ENCODE data around the gene SMS. TPM values are rescaled to one million over a fixed set of nuclear protein-coding genes. Genes with fewer than 3 reads are reported as not detected.

The SMS gene
- total and polyA plus RNA-seq, 2 of the 13 experiments (the other 11 are each of a cell fraction or from before 2014, with no cell fraction given): 40.5 to 91.9 TPM

DNA sequence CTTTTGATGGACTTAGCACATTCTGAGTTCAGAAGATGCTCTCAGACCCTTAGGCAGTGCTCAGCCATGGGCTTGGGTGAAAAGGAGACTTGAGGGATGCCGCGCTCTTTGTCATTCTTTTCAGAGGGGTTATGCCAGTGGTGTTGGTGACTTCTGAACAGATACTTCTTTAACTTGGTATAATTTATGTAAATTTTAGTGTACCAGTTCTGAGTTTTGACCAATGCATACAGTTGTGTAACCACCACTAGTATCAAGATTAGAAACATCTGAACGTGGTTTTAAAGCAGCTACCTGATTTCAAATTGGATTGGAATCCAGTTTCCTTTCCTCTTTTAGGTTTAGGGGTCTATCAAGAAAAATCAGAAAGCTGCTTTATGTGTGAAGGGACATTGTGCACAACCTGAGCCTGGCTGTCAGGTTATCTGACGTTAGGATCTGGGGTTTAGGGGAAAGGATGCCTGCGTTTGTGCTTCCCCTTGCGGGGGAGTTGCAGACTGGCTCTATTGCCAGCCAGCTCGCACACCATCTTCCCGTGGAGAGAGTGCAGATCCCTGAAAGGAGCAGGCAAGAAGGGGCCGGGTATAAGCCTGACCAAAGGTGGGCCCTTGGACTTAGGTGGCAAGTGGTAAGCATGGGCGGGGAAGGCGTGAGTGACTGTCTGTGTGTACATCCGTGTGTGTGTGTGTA is 19.0 kb downstream of the SMS start (continued):
- TF ChIP-seq, protein P1, sequence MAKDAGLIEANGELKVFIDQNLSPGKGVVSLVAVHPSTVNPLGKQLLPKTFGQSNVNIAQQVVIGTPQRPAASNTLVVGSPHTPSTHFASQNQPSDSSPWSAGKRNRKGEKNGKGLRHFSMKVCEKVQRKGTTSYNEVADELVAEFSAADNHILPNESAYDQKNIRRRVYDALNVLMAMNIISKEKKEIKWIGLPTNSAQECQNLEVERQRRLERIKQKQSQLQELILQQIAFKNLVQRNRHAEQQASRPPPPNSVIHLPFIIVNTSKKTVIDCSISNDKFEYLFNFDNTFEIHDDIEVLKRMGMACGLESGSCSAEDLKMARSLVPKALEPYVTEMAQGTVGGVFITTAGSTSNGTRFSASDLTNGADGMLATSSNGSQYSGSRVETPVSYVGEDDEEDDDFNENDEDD (CRISPR knock-in tag; IDR thresholded peaks at IDR 0.05; ENCODE audit: borderline replicate concordance): no peak
- TF ChIP-seq, protein P2, sequence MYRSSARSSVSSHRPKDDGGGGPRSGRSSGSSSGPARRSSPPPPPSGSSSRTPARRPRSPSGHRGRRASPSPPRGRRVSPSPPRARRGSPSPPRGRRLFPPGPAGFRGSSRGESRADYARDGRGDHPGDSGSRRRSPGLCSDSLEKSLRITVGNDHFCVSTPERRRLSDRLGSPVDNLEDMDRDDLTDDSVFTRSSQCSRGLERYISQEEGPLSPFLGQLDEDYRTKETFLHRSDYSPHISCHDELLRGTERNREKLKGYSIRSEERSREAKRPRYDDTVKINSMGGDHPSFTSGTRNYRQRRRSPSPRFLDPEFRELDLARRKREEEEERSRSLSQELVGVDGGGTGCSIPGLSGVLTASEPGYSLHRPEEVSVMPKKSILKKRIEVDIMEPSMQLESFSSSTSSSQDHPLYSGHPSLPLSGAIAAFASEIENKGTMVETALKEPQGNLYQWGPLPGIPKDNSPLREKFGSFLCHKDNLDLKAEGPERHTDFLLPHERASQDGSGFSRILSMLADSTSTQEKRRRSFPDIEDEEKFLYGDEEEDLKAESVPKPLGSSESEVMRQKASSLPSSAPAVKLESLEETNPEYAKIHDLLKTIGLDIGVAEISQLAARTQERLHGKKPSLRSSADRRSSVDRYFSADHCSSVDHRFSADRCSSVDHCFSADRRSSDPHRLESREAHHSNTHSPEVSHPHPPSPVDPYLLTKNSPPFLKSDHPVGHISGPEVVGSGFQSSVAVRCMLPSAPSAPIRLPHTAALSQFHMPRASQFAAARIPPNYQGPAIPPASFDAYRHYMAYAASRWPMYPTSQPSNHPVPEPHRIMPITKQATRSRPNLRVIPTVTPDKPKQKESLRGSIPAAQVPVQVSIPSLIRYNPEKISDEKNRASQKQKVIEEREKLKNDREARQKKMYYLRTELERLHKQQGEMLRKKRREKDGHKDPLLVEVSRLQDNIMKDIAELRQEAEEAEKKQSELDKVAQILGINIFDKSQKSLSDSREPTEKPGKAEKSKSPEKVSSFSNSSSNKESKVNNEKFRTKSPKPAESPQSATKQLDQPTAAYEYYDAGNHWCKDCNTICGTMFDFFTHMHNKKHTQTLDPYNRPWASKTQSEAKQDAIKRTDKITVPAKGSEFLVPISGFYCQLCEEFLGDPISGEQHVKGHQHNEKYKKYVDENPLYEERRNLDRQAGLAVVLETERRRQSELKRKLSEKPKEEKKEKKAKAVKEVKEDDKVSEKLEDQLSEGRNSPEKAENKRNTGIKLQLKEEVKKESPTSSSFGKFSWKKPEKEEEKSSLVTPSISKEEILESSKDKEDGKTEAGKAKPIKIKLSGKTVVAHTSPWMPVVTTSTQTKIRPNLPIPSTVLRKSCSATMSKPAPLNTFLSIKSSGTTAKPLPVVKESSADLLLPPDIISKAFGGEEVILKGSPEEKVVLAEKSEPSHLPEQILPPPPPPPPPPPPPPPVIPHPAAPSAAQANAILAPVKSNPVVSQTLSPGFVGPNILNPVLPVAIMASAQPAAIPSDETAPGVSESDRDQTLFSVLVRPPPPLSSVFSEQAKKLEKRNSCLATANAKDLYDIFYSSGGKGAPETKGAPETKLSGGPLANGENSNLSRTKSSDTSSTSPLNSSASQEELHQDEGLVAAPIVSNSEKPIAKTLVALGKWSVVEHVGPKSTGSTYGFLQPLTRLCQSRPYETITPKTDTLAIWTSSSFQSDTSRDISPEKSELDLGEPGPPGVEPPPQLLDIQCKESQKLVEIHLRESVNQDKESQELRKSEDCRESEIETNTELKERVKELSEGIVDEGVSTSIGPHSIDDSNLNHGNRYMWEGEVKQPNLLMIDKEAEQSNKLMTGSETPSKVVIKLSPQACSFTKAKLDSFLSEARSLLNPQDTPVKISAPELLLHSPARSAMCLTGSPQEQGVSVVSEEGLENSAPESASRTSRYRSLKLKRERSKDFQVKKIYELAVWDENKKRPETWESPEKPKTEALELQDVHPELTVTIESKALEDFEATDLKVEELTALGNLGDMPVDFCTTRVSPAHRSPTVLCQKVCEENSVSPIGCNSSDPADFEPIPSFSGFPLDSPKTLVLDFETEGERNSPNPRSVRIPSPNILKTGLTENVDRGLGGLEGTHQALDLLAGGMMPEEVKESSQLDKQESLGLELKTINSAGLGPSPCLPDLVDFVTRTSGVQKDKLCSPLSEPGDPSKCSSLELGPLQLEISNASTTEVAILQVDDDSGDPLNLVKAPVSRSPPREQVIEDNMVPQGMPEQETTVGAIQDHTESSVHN (CRISPR knock-in tag; IDR thresholded peaks at IDR 0.05): no peak
- TF ChIP-seq HNRNPL (IDR thresholded peaks at IDR 0.05; ENCODE audit: low read depth, low read length): no peak
- TF ChIP-seq STAG1 (CRISPR knock-in tag; IDR thresholded peaks at IDR 0.05): no peak
- TF ChIP-seq ZKSCAN8 (CRISPR knock-in tag; IDR thresholded peaks at IDR 0.05; ENCODE audit: borderline replicate concordance): no peak
- no peak for TF ChIP-seq ZFX (CRISPR knock-in tag; IDR thresholded peaks at IDR 0.05; ENCODE audit: low read depth)
- TF ChIP-seq MXD4 (CRISPR knock-in tag; IDR thresholded peaks at IDR 0.05): no peak
- TF ChIP-seq MIXL1 (CRISPR knock-in tag; IDR thresholded peaks at IDR 0.05): no peak

Data from HepG2 (cell line).